H9 (cell line): ENCODE measurements around the gene RASSF7. TPM values are rescaled to one million over a fixed set of nuclear protein-coding genes. Genes with fewer than 3 reads are reported as not detected.
A peak's percentile ranks its signal among the peaks of the same experiment; 100 is the strongest.

ENCODE experiments used
- DNase-seq: peaks from one replicate; pipeline ENCODE4 v3.0.0-alpha.2; 2017
- H2AFZ ChIP-seq: one replicate; pipeline ENCODE4 v1.6.1; 2013; ENCODE audit warnings: mild to moderate bottlenecking, low read length, control low read depth, moderate library complexity
- H2AK5ac ChIP-seq: 2 replicates; pipeline ENCODE4 v1.6.1; 2013; ENCODE audit warnings: low read length, control low read depth, mixed read lengths; ENCODE audit not compliant: insufficient read length
- H2BK120ac ChIP-seq: one replicate; pipeline ENCODE4 v1.6.1; 2013; ENCODE audit warnings: low read depth, mild to moderate bottlenecking, low read length, control low read depth, inconsistent platforms; ENCODE audit not compliant: poor library complexity, severe bottlenecking
- H2BK12ac ChIP-seq: 2 replicates; pipeline ENCODE4 v1.6.1; 2013; ENCODE audit warnings: low read length, control low read depth, mixed read lengths, low read depth; ENCODE audit not compliant: insufficient read length
- H2BK15ac ChIP-seq: 2 replicates; pipeline ENCODE4 v1.6.1; 2013; ENCODE audit warnings: low read depth, low read length, control low read depth
- H2BK20ac ChIP-seq: one replicate; pipeline ENCODE4 v1.6.1; 2013; ENCODE audit warnings: low read depth, mild to moderate bottlenecking, low read length, control low read depth, inconsistent platforms; ENCODE audit not compliant: poor library complexity, severe bottlenecking
- H2BK5ac ChIP-seq: 2 replicates; pipeline ENCODE4 v1.6.1; 2013; ENCODE audit warnings: low read length, control low read depth, mixed read lengths; ENCODE audit not compliant: insufficient read length
- H3K14ac ChIP-seq: 2 replicates; pipeline ENCODE4 v1.6.1; 2013; ENCODE audit warnings: low read length, control low read depth; ENCODE audit not compliant: insufficient read depth
- H3K18ac ChIP-seq: 2 replicates; pipeline ENCODE4 v1.6.1; 2013; ENCODE audit warnings: low read depth, mild to moderate bottlenecking, mixed read lengths, low read length, control low read depth; ENCODE audit not compliant: insufficient read length
- H3K23ac ChIP-seq: 2 replicates; pipeline ENCODE4 v1.6.1; 2013; ENCODE audit warnings: low read length, control low read depth, mixed read lengths, low read depth; ENCODE audit not compliant: insufficient read length
- H3K23me2 ChIP-seq: 2 replicates; pipeline ENCODE4 v1.6.1; 2013; ENCODE audit warnings: low read depth, mild to moderate bottlenecking, mixed read lengths, low read length, control low read depth; ENCODE audit not compliant: insufficient read length, poor library complexity, severe bottlenecking
- H3K27ac ChIP-seq: 2 replicates; pipeline ENCODE4 v1.5.1; 2013; ENCODE audit warnings: low read length, control low read depth, mixed read lengths, low read depth; ENCODE audit not compliant: insufficient read length
- H3K27me3 ChIP-seq: 2 replicates; pipeline ENCODE4 v1.6.1; 2013; ENCODE audit warnings: low read length, control low read depth, inconsistent platforms; ENCODE audit not compliant: insufficient read depth
- H3K4ac ChIP-seq: 2 replicates; pipeline ENCODE4 v1.6.1; 2013; ENCODE audit warnings: low read depth, mild to moderate bottlenecking, control low read depth, inconsistent platforms, low read length, moderate library complexity
- H3K4me1 ChIP-seq: 2 replicates; pipeline ENCODE4 v1.6.1; 2013; ENCODE audit warnings: low read length, control low read depth, inconsistent platforms; ENCODE audit not compliant: insufficient read depth
- H3K4me2 ChIP-seq: 2 replicates; pipeline ENCODE4 v1.6.1; 2013; ENCODE audit warnings: low read length, control low read depth, mixed read lengths; ENCODE audit not compliant: insufficient read length, insufficient read depth
- H3K56ac ChIP-seq: 2 replicates; pipeline ENCODE4 v1.6.1; 2013; ENCODE audit warnings: low read depth, mild to moderate bottlenecking, mixed read lengths, low read length, control low read depth; ENCODE audit not compliant: insufficient read length
- H3K79me1 ChIP-seq: 2 replicates; pipeline ENCODE4 v1.6.1; 2013; ENCODE audit warnings: low read depth, mild to moderate bottlenecking, moderate library complexity, low read length, control low read depth, inconsistent platforms; ENCODE audit not compliant: insufficient read depth, poor library complexity, severe bottlenecking
- H3K79me2 ChIP-seq: 2 replicates; pipeline ENCODE4 v1.6.1; 2013; ENCODE audit warnings: low read length, control low read depth, inconsistent platforms; ENCODE audit not compliant: insufficient read depth
- H3K9ac ChIP-seq: 2 replicates; pipeline ENCODE4 v1.6.1; 2013; ENCODE audit warnings: low read length, control low read depth, mixed read lengths; ENCODE audit not compliant: insufficient read length; ENCODE audit errors: extremely low read depth
- H3K9me3 ChIP-seq: one replicate; pipeline ENCODE4 v1.6.1; 2013; ENCODE audit warnings: low read depth, low read length, inconsistent platforms; ENCODE audit not compliant: control insufficient read depth
- H3T11ph ChIP-seq: one replicate; pipeline ENCODE4 v1.6.1; 2013; ENCODE audit warnings: mild to moderate bottlenecking, low read length, control low read depth, inconsistent platforms
- H4K20me1 ChIP-seq: one replicate; pipeline ENCODE4 v1.6.1; 2013; ENCODE audit not compliant: control insufficient read depth, insufficient read length, insufficient read depth
- H4K5ac ChIP-seq: 2 replicates; pipeline ENCODE4 v1.6.1; 2013; ENCODE audit warnings: low read depth, mild to moderate bottlenecking, mixed read lengths, low read length, control low read depth; ENCODE audit not compliant: insufficient read length
- H4K8ac ChIP-seq: replicated peaks from 2 replicates; pipeline ENCODE4 v1.6.1; 2013; ENCODE audit warnings: low read length, control low read depth, mixed read lengths, low read depth; ENCODE audit not compliant: insufficient read length
- H4K91ac ChIP-seq: 2 replicates; pipeline ENCODE4 v1.6.1; 2013; ENCODE audit warnings: low read depth, mild to moderate bottlenecking, moderate library complexity, mixed read lengths, low read length, control low read depth; ENCODE audit not compliant: insufficient read length
- H3K27ac Mint-ChIP-seq, 3 experiments: 2 replicates in 2 of 3; 3 replicates in 1 of 3; pipeline ENCODE4 v1.8.0; 2020 to 2021; ENCODE audit warnings: mixed read lengths in 3 of 3, mild to moderate bottlenecking in 1 of 3, moderate library complexity in 1 of 3
- H3K27me3 Mint-ChIP-seq: 2 replicates; pipeline ENCODE4 v1.8.0; 2021; ENCODE audit warnings: low read depth, mild to moderate bottlenecking, moderate library complexity, mixed read lengths
- H3K36me3 Mint-ChIP-seq, 3 experiments: 2 replicates in 2 of 3; 3 replicates in 1 of 3; pipeline ENCODE4 v1.8.0; 2020 to 2021; ENCODE audit warnings: low read depth in 3 of 3, mixed read lengths in 3 of 3; ENCODE audit not compliant: insufficient read depth in 1 of 3
- H3K4me1 Mint-ChIP-seq, 2 experiments: 2 replicates each; pipeline ENCODE4 v1.8.0; 2020; ENCODE audit warnings: mixed read lengths in 2 of 2
- H3K4me3 Mint-ChIP-seq, 2 experiments: 2 replicates in 1 of 2; 3 replicates in 1 of 2; pipeline ENCODE4 v1.8.0; 2020 to 2021; ENCODE audit warnings: mild to moderate bottlenecking in 2 of 2, mixed read lengths in 2 of 2, moderate library complexity in 1 of 2
- H3K9me3 Mint-ChIP-seq, 2 experiments: 2 replicates in 1 of 2; 3 replicates in 1 of 2; pipeline ENCODE4 v1.8.0; 2020; ENCODE audit warnings: mild to moderate bottlenecking in 2 of 2, mixed read lengths in 2 of 2, moderate library complexity in 1 of 2
- WGBS: extraction: QIAGEN DNeasy Blood & Tissue Kit; methylation state at CpG from one replicate; pipeline ENCODE4 v1.1.7; 2013; ENCODE audit warnings: missing lambda C conversion rate, low lambda C conversion rate, mixed read lengths; ENCODE audit not compliant: insufficient read length; ENCODE audit errors: extremely low coverage; 5-methylcytosine and 5-hydroxymethylcytosine counted together
- total RNA-seq: library from RNA; stranded (reverse); gene quantifications from 2 replicates; pipeline ENCODE4 v1.2.1, GENCODE V29; 2021
- TF ChIP-seq, protein P1 (sequence below): fragments of 200-600 bp; sonication (generic); conservative IDR thresholded peaks from 3 replicates; pipeline ENCODE4 v1.8.0; 2021; ENCODE audit warnings: antibody characterized with exemption, mild to moderate bottlenecking

The RASSF7 gene
- total RNA-seq, 1 experiment from 2014 or later, result 26.3 TPM

DNA sequence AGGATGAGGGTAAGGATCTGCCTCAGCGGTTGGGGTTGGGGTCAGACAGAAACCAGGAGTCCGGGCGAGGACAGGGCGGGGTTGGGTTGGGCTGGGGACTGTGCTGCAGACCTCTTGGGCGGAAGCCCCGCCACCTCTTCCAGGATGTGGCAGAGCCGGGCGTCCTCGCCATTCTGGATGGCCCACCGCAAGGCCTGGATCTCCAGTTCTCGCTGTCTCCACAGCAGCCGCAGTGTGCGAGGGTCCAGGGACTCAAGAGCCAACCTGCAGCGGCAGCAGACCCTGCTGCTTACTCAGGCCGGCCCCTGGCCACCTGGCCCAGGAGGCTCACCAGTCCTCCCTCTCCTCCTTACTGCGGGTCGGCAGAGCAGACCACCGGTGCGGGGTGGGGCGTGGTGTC is 2.3 kb upstream of the RASSF7 start:
- Mint-ChIP-seq H3K27ac (peak overlapping the region in 1 of 3 experiments; percentile 79; a peak in 1 of 7 replicates), H3K36me3 (peaks cover 1 to 2% (median 1%) of the 10 kb centered on the region in 3 experiments; a peak in 5 of 7 replicates), H3K27me3 (peaks cover 31% of the 10 kb centered on the region), H3K9me3 (no peaks in the 10 kb centered on the region; a peak in 2 of 5 replicates), H3K4me1 (peaks cover 7 to 22% of the 10 kb centered on the region in 2 experiments), H3K4me3 (no peak overlapping the region)
- peaks cover 5% of the 10 kb centered on the region; the same call in 1 of the 2 replicates for H3K27me3 ChIP-seq
- no peak overlapping the region for H3K18ac ChIP-seq
- no peak overlapping the region for H4K5ac ChIP-seq
- H3K9ac ChIP-seq, result no peak overlapping the region
- H2AK5ac ChIP-seq, result no peak overlapping the region
- H2BK120ac ChIP-seq, result no peak overlapping the region
- no peaks in the 10 kb centered on the region for H3K9me3 ChIP-seq
- no peak overlapping the region for H2BK12ac ChIP-seq
- no peak overlapping the region for H2BK15ac ChIP-seq
- TF ChIP-seq, protein P1, sequence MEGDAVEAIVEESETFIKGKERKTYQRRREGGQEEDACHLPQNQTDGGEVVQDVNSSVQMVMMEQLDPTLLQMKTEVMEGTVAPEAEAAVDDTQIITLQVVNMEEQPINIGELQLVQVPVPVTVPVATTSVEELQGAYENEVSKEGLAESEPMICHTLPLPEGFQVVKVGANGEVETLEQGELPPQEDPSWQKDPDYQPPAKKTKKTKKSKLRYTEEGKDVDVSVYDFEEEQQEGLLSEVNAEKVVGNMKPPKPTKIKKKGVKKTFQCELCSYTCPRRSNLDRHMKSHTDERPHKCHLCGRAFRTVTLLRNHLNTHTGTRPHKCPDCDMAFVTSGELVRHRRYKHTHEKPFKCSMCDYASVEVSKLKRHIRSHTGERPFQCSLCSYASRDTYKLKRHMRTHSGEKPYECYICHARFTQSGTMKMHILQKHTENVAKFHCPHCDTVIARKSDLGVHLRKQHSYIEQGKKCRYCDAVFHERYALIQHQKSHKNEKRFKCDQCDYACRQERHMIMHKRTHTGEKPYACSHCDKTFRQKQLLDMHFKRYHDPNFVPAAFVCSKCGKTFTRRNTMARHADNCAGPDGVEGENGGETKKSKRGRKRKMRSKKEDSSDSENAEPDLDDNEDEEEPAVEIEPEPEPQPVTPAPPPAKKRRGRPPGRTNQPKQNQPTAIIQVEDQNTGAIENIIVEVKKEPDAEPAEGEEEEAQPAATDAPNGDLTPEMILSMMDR, result no peak
- no peak overlapping the region for H3K27ac ChIP-seq
- WGBS, result no CpG with 5 or more reads among the region's 20 CpGs
- no peak overlapping the region for H3K4ac ChIP-seq
- no peak for DNase-seq
- no peak overlapping the region for H2AFZ ChIP-seq
- no peaks in the 10 kb centered on the region for H3K4me1 ChIP-seq
- no peaks in the 10 kb centered on the region for H4K20me1 ChIP-seq
- no peak overlapping the region for H3K14ac ChIP-seq
- H3T11ph ChIP-seq, result no peak overlapping the region
- H2BK20ac ChIP-seq, result no peak overlapping the region
- H3K79me2 ChIP-seq, result no peaks in the 10 kb centered on the region
- no peak overlapping the region for H3K4me2 ChIP-seq
- H3K23ac ChIP-seq, result no peak overlapping the region
- H2BK5ac ChIP-seq, result no peak overlapping the region
- peaks cover 12% of the 10 kb centered on the region for H3K23me2 ChIP-seq
- no peaks in the 10 kb centered on the region for H3K79me1 ChIP-seq
- H4K8ac ChIP-seq, result no peak overlapping the region
- no peak overlapping the region for H3K56ac ChIP-seq
- no peak overlapping the region for H4K91ac ChIP-seq
